SK-N-SH (cell line): ENCODE measurements around the gene NADSYN1. TPM values are rescaled to one million over a fixed set of nuclear protein-coding genes. Genes with fewer than 3 reads are reported as not detected.

Source experiments
- CTCF ChIA-PET: fragments of 300-600, 350-600 bp; formaldehyde crosslinking; extraction: SDS; loops from one replicate; lab custom pipeline; 2021; lab: Yijun Ruan, JAX
- POLR2A ChIA-PET: fragments of 350-600 bp; sonication (Branson Sonifier 250); formaldehyde crosslinking; extraction: SDS; loops from one replicate; lab custom pipeline; 2020; ENCODE audit warnings: antibody characterized with exemption, inconsistent platforms; lab: Yijun Ruan, JAX
- DNase-seq: peaks from one replicate; pipeline ENCODE4 v3.0.0; 2012
- H2AFZ ChIP-seq: fragments of 200-600 bp; sonication (generic); 2 replicates; pipeline ENCODE4 v1.8.1; 2016; ENCODE audit warnings: antibody characterized with exemption, mild to moderate bottlenecking, low read depth
- H3F3A ChIP-seq: fragments of 200-600 bp; sonication (generic); replicated peaks from 2 replicates; pipeline ENCODE3; 2016; ENCODE audit warnings: antibody characterized with exemption, mild to moderate bottlenecking; ENCODE audit not compliant: insufficient read depth
- H3K27ac ChIP-seq, 2 experiments: fragments of 200-500 bp in 1 of 2; fragments of 200-600 bp in 1 of 2; sonication (Bioruptor generic) in 1 of 2; sonication (generic), shearing (Covaris generic) in 1 of 2; 2 replicates each; pipeline versions ENCODE4 v1.5.1 to v1.6.1; 2014 to 2016; ENCODE audit warnings: low read depth in 2 of 2, inconsistent platforms in 1 of 2, low read length in 1 of 2, mild to moderate bottlenecking in 1 of 2, mixed read lengths in 1 of 2
- H3K27me3 ChIP-seq: fragments of 200-600 bp; sonication (generic), shearing (Covaris generic); 2 replicates; pipeline ENCODE4 v1.6.1; 2016; ENCODE audit warnings: mixed run types; ENCODE audit not compliant: insufficient read depth
- H3K36me3 ChIP-seq, 2 experiments: fragments of 200-500 bp in 1 of 2; fragments of 200-600 bp in 1 of 2; sonication (Bioruptor generic) in 1 of 2; sonication (generic) in 1 of 2; replicated peaks in 1 of 2; 2 replicates each; pipeline versions ENCODE3 to v1.5.1; 2014 to 2016; ENCODE audit warnings: low read length in 1 of 2, mild to moderate bottlenecking in 1 of 2; ENCODE audit not compliant: insufficient read depth in 2 of 2, control insufficient read depth in 1 of 2
- H3K4me1 ChIP-seq, 2 experiments: fragments of 200-500 bp in 1 of 2; fragments of 200-600 bp in 1 of 2; sonication (Bioruptor generic) in 1 of 2; sonication (generic), shearing (Covaris generic) in 1 of 2; 2 replicates each; pipeline versions ENCODE4 v1.5.1 to v1.6.1; 2014 to 2016; ENCODE audit warnings: low read depth in 1 of 2, low read length in 1 of 2, mixed run types in 1 of 2; ENCODE audit not compliant: insufficient read depth in 2 of 2, control insufficient read depth in 1 of 2
- H3K4me2 ChIP-seq: fragments of 200-600 bp; sonication (generic), shearing (Covaris generic); 2 replicates; pipeline ENCODE4 v1.6.1; 2017; ENCODE audit warnings: mixed run types
- H3K4me3 ChIP-seq, 2 experiments: fragments of 200-500 bp in 1 of 2; fragments of 200-600 bp in 1 of 2; sonication (Bioruptor generic) in 1 of 2; sonication (generic), shearing (Covaris generic) in 1 of 2; 2 replicates each; pipeline versions ENCODE4 v1.5.1 to v1.8.1; 2014 to 2016; ENCODE audit warnings: low read depth in 2 of 2, inconsistent platforms in 1 of 2, low read length in 1 of 2, mild to moderate bottlenecking in 1 of 2, mixed read lengths in 1 of 2, moderate library complexity in 1 of 2
- H3K79me2 ChIP-seq: fragments of 200-600 bp; sonication (generic); 2 replicates; pipeline ENCODE4 v1.8.1; 2017; ENCODE audit warnings: mild to moderate bottlenecking; ENCODE audit not compliant: insufficient read depth
- H3K9ac ChIP-seq: fragments of 200-600 bp; sonication (generic); 2 replicates; pipeline ENCODE4 v1.6.1; 2017; ENCODE audit warnings: mixed run types
- H3K9me2 ChIP-seq: fragments of 200-600 bp; sonication (generic); 2 replicates; pipeline ENCODE4 v1.6.1; 2017; ENCODE audit warnings: mixed run types
- H3K9me3 ChIP-seq: fragments of 200-600 bp; sonication (generic); 2 replicates; pipeline ENCODE4 v1.6.1; 2017; ENCODE audit warnings: mixed run types, mild to moderate bottlenecking, moderate library complexity
- H4K20me1 ChIP-seq: fragments of 200-600 bp; sonication (generic); 2 replicates; pipeline ENCODE4 v1.6.1; 2017; ENCODE audit warnings: mild to moderate bottlenecking, mixed run types; ENCODE audit not compliant: insufficient read depth
- EZH2phosphoT487 ChIP-seq: fragments of 200-600 bp; sonication (generic); IDR thresholded peaks from 2 replicates; pipeline ENCODE4 v1.6.1; 2017; ENCODE audit warnings: low read depth, mixed run types, mild to moderate bottlenecking, antibody characterized with exemption, moderate library complexity, borderline replicate concordance
- FOSL2 ChIP-seq: IDR thresholded peaks from 2 replicates; pipeline ENCODE4 v1.4.0; 2012; ENCODE audit warnings: low read depth, mild to moderate bottlenecking, moderate library complexity, borderline replicate concordance
- FOXM1 ChIP-seq: IDR thresholded peaks from 2 replicates; pipeline ENCODE4 v1.4.0; 2012; ENCODE audit warnings: low read depth, mild to moderate bottlenecking
- GABPA ChIP-seq: IDR thresholded peaks from 2 replicates; pipeline ENCODE4 v1.4.0; 2012; ENCODE audit warnings: low read depth, mild to moderate bottlenecking
- JUND ChIP-seq: IDR thresholded peaks from 2 replicates; pipeline ENCODE4 v1.4.0; 2012
- MXI1 ChIP-seq: IDR thresholded peaks from 2 replicates; pipeline ENCODE4 v1.6.1; 2012; ENCODE audit warnings: mild to moderate bottlenecking, low read depth, low read length, improper control_type of control experiment
- RCOR1 ChIP-seq: fragments of 150-350 bp; IDR thresholded peaks from 2 replicates; pipeline ENCODE4 v1.6.1; 2017; ENCODE audit warnings: antibody characterized with exemption, low read length
- RXRA ChIP-seq: IDR thresholded peaks from 2 replicates; pipeline ENCODE4 v1.4.0; 2012; ENCODE audit warnings: low read depth, mild to moderate bottlenecking, borderline replicate concordance
- SIN3A ChIP-seq: IDR thresholded peaks from 2 replicates; pipeline ENCODE4 v1.6.1; 2012; ENCODE audit warnings: low read depth, mild to moderate bottlenecking, low read length, moderate library complexity, borderline replicate concordance
- TCF12 ChIP-seq: IDR thresholded peaks from 2 replicates; pipeline ENCODE4 v1.4.0; 2012
- TEAD4 ChIP-seq: IDR thresholded peaks from 2 replicates; pipeline ENCODE4 v1.4.0; 2012; ENCODE audit warnings: mild to moderate bottlenecking, borderline replicate concordance; ENCODE audit not compliant: insufficient read depth
- YY1 ChIP-seq: IDR thresholded peaks from 2 replicates; pipeline ENCODE4 v1.4.0; 2012; ENCODE audit warnings: low read depth, mild to moderate bottlenecking
- WGBS: methylation state at CpG from one replicate; pipeline ENCODE4 v1.1.6; 2017; ENCODE audit warnings: low lambda C conversion rate; 5-methylcytosine and 5-hydroxymethylcytosine counted together
- polyA plus RNA-seq, 3 experiments: library from polyadenylated mRNA; depleted of rRNA; stranded (reverse); fragments of >200 nt; gene quantifications; 2 replicates each; pipeline ENCODE4 v1.2.3, GENCODE V29; 2012
- TF ChIP-seq, protein P1 (sequence below): fragments of 200-600 bp; sonication (generic); IDR thresholded peaks from 2 replicates; pipeline ENCODE4 v1.6.1; 2017; ENCODE audit warnings: antibody characterized with exemption, mild to moderate bottlenecking, moderate library complexity
- TF ChIP-seq, protein P2 (sequence below): fragments of 150-350 bp; IDR thresholded peaks from 2 replicates; pipeline ENCODE4 v1.6.1; 2016; ENCODE audit warnings: mild to moderate bottlenecking, low read depth, low read length
- TF ChIP-seq, protein P3 (sequence below): IDR thresholded peaks from 2 replicates; pipeline ENCODE4; 2012
- TF ChIP-seq, protein P4 (sequence below): fragments of 150-350 bp; IDR thresholded peaks from 2 replicates; pipeline ENCODE4 v1.6.1; 2017; ENCODE audit warnings: antibody characterized with exemption, low read length, low read depth, borderline replicate concordance
- TF ChIP-seq, protein P5 (sequence below): IDR thresholded peaks from 2 replicates; pipeline ENCODE4 v1.6.1; 2012; ENCODE audit warnings: mild to moderate bottlenecking, low read depth, low read length, moderate library complexity

NADSYN1 gene
- polyA plus RNA-seq, 1 of the 3 experiments (the other 2 are of a cell fraction): 62.5 TPM

DNA sequence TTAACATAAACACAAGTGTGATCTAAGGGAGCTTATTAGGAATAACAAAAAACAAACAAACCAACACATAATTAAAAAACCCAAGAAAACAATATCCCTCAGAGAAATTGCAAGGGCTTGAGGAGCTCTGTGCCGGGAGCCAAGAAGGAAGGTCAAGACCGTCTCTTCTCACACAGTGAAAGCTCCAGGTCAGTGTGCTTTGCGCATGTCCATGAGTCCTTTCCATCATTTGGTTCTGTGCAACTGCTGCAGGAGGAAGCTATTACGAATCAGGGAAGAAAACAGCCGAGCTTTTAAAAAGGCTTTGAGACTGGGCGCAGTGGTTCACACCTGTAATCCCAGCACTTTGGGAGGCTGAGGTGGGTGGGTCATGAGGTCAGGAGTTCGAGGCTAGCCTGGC, 89.4 kb downstream of the NADSYN1 start:
- ChIA-PET CTCF (interaction anchor here (0.7 to 1.7 kb wide), 3 partner anchors 14 to 38 kb away, joined by 3 to 9 read pairs (median 9); no protein-coding TSS in a partner anchor), POLR2A (no interaction called here)
- Histone ChIP-seq H3K9me3 (no peaks in the 10 kb centered on the region), H3K27me3 (no peaks in the 10 kb centered on the region), H3K4me1 (peaks cover 0 to 10% of the 10 kb centered on the region in 2 experiments; a peak in 1 of 4 replicates), H2AFZ (no peak overlapping the region), H3K9ac (no peak overlapping the region), H3F3A (no peaks in the 10 kb centered on the region), H3K27ac (no peak overlapping the region), H3K4me2 (no peak overlapping the region), H3K36me3 (no peaks in the 10 kb centered on the region), H3K9me2 (no peaks in the 10 kb centered on the region), H3K4me3 (no peak overlapping the region), H3K79me2 (no peaks in the 10 kb centered on the region), H4K20me1 (no peaks in the 10 kb centered on the region)
- WGBS: 47% methylated on average over 7 of the region's 7 CpGs
- DNase-seq: no peak
- TF ChIP-seq EZH2phosphoT487 (no peak), YY1 (no peak), GABPA (no peak), JUND (no peak), TCF12 (no peak), SIN3A (no peak), RCOR1 (no peak), FOSL2 (no peak), MXI1 (no peak), TEAD4 (no peak), RXRA (no peak), FOXM1 (no peak)
- TF ChIP-seq, protein P1, sequence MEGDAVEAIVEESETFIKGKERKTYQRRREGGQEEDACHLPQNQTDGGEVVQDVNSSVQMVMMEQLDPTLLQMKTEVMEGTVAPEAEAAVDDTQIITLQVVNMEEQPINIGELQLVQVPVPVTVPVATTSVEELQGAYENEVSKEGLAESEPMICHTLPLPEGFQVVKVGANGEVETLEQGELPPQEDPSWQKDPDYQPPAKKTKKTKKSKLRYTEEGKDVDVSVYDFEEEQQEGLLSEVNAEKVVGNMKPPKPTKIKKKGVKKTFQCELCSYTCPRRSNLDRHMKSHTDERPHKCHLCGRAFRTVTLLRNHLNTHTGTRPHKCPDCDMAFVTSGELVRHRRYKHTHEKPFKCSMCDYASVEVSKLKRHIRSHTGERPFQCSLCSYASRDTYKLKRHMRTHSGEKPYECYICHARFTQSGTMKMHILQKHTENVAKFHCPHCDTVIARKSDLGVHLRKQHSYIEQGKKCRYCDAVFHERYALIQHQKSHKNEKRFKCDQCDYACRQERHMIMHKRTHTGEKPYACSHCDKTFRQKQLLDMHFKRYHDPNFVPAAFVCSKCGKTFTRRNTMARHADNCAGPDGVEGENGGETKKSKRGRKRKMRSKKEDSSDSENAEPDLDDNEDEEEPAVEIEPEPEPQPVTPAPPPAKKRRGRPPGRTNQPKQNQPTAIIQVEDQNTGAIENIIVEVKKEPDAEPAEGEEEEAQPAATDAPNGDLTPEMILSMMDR: no peak
- TF ChIP-seq, protein P2, sequence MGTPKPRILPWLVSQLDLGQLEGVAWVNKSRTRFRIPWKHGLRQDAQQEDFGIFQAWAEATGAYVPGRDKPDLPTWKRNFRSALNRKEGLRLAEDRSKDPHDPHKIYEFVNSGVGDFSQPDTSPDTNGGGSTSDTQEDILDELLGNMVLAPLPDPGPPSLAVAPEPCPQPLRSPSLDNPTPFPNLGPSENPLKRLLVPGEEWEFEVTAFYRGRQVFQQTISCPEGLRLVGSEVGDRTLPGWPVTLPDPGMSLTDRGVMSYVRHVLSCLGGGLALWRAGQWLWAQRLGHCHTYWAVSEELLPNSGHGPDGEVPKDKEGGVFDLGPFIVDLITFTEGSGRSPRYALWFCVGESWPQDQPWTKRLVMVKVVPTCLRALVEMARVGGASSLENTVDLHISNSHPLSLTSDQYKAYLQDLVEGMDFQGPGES: no peak
- TF ChIP-seq, protein P3, sequence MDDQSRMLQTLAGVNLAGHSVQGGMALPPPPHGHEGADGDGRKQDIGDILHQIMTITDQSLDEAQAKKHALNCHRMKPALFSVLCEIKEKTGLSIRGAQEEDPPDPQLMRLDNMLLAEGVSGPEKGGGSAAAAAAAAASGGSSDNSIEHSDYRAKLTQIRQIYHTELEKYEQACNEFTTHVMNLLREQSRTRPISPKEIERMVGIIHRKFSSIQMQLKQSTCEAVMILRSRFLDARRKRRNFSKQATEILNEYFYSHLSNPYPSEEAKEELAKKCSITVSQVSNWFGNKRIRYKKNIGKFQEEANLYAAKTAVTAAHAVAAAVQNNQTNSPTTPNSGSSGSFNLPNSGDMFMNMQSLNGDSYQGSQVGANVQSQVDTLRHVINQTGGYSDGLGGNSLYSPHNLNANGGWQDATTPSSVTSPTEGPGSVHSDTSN: no peak
- TF ChIP-seq, protein P4, sequence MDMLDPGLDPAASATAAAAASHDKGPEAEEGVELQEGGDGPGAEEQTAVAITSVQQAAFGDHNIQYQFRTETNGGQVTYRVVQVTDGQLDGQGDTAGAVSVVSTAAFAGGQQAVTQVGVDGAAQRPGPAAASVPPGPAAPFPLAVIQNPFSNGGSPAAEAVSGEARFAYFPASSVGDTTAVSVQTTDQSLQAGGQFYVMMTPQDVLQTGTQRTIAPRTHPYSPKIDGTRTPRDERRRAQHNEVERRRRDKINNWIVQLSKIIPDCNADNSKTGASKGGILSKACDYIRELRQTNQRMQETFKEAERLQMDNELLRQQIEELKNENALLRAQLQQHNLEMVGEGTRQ: no peak
- TF ChIP-seq, protein P5, sequence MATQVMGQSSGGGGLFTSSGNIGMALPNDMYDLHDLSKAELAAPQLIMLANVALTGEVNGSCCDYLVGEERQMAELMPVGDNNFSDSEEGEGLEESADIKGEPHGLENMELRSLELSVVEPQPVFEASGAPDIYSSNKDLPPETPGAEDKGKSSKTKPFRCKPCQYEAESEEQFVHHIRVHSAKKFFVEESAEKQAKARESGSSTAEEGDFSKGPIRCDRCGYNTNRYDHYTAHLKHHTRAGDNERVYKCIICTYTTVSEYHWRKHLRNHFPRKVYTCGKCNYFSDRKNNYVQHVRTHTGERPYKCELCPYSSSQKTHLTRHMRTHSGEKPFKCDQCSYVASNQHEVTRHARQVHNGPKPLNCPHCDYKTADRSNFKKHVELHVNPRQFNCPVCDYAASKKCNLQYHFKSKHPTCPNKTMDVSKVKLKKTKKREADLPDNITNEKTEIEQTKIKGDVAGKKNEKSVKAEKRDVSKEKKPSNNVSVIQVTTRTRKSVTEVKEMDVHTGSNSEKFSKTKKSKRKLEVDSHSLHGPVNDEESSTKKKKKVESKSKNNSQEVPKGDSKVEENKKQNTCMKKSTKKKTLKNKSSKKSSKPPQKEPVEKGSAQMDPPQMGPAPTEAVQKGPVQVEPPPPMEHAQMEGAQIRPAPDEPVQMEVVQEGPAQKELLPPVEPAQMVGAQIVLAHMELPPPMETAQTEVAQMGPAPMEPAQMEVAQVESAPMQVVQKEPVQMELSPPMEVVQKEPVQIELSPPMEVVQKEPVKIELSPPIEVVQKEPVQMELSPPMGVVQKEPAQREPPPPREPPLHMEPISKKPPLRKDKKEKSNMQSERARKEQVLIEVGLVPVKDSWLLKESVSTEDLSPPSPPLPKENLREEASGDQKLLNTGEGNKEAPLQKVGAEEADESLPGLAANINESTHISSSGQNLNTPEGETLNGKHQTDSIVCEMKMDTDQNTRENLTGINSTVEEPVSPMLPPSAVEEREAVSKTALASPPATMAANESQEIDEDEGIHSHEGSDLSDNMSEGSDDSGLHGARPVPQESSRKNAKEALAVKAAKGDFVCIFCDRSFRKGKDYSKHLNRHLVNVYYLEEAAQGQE: no peak
